Measurements from ENCODE around the gene KCND2. TPM values are rescaled to one million over a fixed set of nuclear protein-coding genes. Genes with fewer than 3 reads are reported as not detected.
"Not testable (repeated sequence)": the region's sequence is repeated elsewhere in the genome, so short reads cannot be mapped to it uniquely, and the experiment has no call there.

KCND2 gene
- total RNA-seq, 1 donor from 2014 or later, result not detected

- no peaks in the 10 kb centered on the region for H3K4me1 Mint-ChIP-seq (ENCODE audit: low read depth)
- intact Hi-C loops (cut with micrococcal nuclease), result no loop called here
- no peaks in the 10 kb centered on the region for H3K9me3 Mint-ChIP-seq
- H3K27ac Mint-ChIP-seq, result no peak overlapping the region
- H3K4me3 Mint-ChIP-seq, result no peak overlapping the region
- no peak for DNase-seq (ENCODE audit: low spot score)
- no peaks in the 10 kb centered on the region for H3K36me3 Mint-ChIP-seq (ENCODE audit: low read depth)
- H3K27me3 Mint-ChIP-seq (ENCODE audit: insufficient read depth), result peaks cover 4% of the 10 kb centered on the region
These were observed 469.4 kb downstream of the KCND2 start for GRCh38 chr7:120742372-120742771.

GRCh38 chr7:120743128-120743527, 470.2 kb downstream of the KCND2 start:
- Mint-ChIP-seq H3K27ac (no peak overlapping the region), H3K36me3 (ENCODE audit: low read depth) (no peaks in the 10 kb centered on the region), H3K4me1 (ENCODE audit: low read depth) (no peaks in the 10 kb centered on the region), H3K27me3 (ENCODE audit: insufficient read depth) (peaks cover 4% of the 10 kb centered on the region), H3K4me3 (no peak overlapping the region), H3K9me3 (no peaks in the 10 kb centered on the region)
- DNase-seq (ENCODE audit: low spot score), result no peak
- intact Hi-C loops (cut with micrococcal nuclease), result no loop called here

- Mint-ChIP-seq H3K27me3 (ENCODE audit: insufficient read depth) (peaks cover 3% of the 10 kb centered on the region), H3K4me1 (ENCODE audit: low read depth) (no peaks in the 10 kb centered on the region), H3K27ac (no peak overlapping the region), H3K4me3 (no peak overlapping the region), H3K36me3 (ENCODE audit: low read depth) (no peaks in the 10 kb centered on the region), H3K9me3 (no peaks in the 10 kb centered on the region)
- intact Hi-C loops (cut with micrococcal nuclease), result no loop called here
- DNase-seq (ENCODE audit: low spot score), result no peak
These were observed 487.1 kb downstream of the KCND2 start for GRCh38 chr7:120760050-120760449.

GRCh38 chr7:120760851-120761250, 487.9 kb downstream of the KCND2 start:
- Mint-ChIP-seq H3K36me3 (ENCODE audit: low read depth) (no peaks in the 10 kb centered on the region), H3K4me1 (ENCODE audit: low read depth) (no peaks in the 10 kb centered on the region), H3K27ac (no peak overlapping the region), H3K27me3 (ENCODE audit: insufficient read depth) (peaks cover 3% of the 10 kb centered on the region), H3K4me3 (no peak overlapping the region), H3K9me3 (no peaks in the 10 kb centered on the region)
- intact Hi-C loops (cut with micrococcal nuclease), result no loop called here
- DNase-seq (ENCODE audit: low spot score), result no peak

GRCh38 chr7:120770206-120770605, 497.2 kb downstream of the KCND2 start:
- H3K4me3 Mint-ChIP-seq, result no peak overlapping the region
- no peaks in the 10 kb centered on the region for H3K4me1 Mint-ChIP-seq (ENCODE audit: low read depth)
- intact Hi-C loops (cut with micrococcal nuclease), result no loop called here
- H3K27ac Mint-ChIP-seq, result no peak overlapping the region
- DNase-seq (ENCODE audit: low spot score), result no peak
- H3K9me3 Mint-ChIP-seq, result no peaks in the 10 kb centered on the region
- no peaks in the 10 kb centered on the region for H3K27me3 Mint-ChIP-seq (ENCODE audit: insufficient read depth)
- H3K36me3 Mint-ChIP-seq (ENCODE audit: low read depth), result no peaks in the 10 kb centered on the region

GRCh38 chr7:120774481-120774880, 501.5 kb downstream of the KCND2 start:
- no peak for DNase-seq (ENCODE audit: low spot score)
- H3K27me3 Mint-ChIP-seq (ENCODE audit: insufficient read depth), result no peaks in the 10 kb centered on the region
- no peaks in the 10 kb centered on the region for H3K4me1 Mint-ChIP-seq (ENCODE audit: low read depth)
- no peaks in the 10 kb centered on the region for H3K36me3 Mint-ChIP-seq (ENCODE audit: low read depth)
- no peak overlapping the region for H3K27ac Mint-ChIP-seq
- intact Hi-C loops (cut with micrococcal nuclease), result no loop called here
- H3K4me3 Mint-ChIP-seq, result no peak overlapping the region
- no peaks in the 10 kb centered on the region for H3K9me3 Mint-ChIP-seq

- no peaks in the 10 kb centered on the region for H3K36me3 Mint-ChIP-seq (ENCODE audit: low read depth)
- DNase-seq (ENCODE audit: low spot score), result no peak
- intact Hi-C loops (cut with micrococcal nuclease), result no loop called here
- H3K4me1 Mint-ChIP-seq (ENCODE audit: low read depth), result no peaks in the 10 kb centered on the region
- no peak overlapping the region for H3K27ac Mint-ChIP-seq
- no peaks in the 10 kb centered on the region for H3K9me3 Mint-ChIP-seq
- H3K4me3 Mint-ChIP-seq, result no peak overlapping the region
- no peaks in the 10 kb centered on the region for H3K27me3 Mint-ChIP-seq (ENCODE audit: insufficient read depth)
These were observed 502.8 kb downstream of the KCND2 start for GRCh38 chr7:120775755-120776154.

- DNase-seq (ENCODE audit: low spot score); H3K4me3 Mint-ChIP-seq; H3K27me3 Mint-ChIP-seq (ENCODE audit: insufficient read depth); intact Hi-C loops (cut with micrococcal nuclease); H3K9me3 Mint-ChIP-seq; H3K4me1 Mint-ChIP-seq (ENCODE audit: low read depth); H3K27ac Mint-ChIP-seq; H3K36me3 Mint-ChIP-seq (ENCODE audit: low read depth): not testable (repeated sequence)
These were observed 506.1 kb downstream of the KCND2 start for GRCh38 chr7:120779078-120779477.

GRCh38 chr7:120780451-120780850, 507.5 kb downstream of the KCND2 start:
- H3K9me3 Mint-ChIP-seq; intact Hi-C loops (cut with micrococcal nuclease); DNase-seq (ENCODE audit: low spot score); H3K4me3 Mint-ChIP-seq; H3K27me3 Mint-ChIP-seq (ENCODE audit: insufficient read depth); H3K27ac Mint-ChIP-seq; H3K4me1 Mint-ChIP-seq (ENCODE audit: low read depth); H3K36me3 Mint-ChIP-seq (ENCODE audit: low read depth): not testable (repeated sequence)

- Mint-ChIP-seq H3K4me1 (ENCODE audit: low read depth) (no peaks in the 10 kb centered on the region), H3K27me3 (ENCODE audit: insufficient read depth) (peaks cover 4% of the 10 kb centered on the region), H3K27ac (no peak overlapping the region)
These were observed 508.0 kb downstream of the KCND2 start for GRCh38 chr7:120780938-120781337.

GRCh38 chr7:120781924-120782323, 508.9 kb downstream of the KCND2 start:
- H3K4me3 Mint-ChIP-seq; H3K36me3 Mint-ChIP-seq (ENCODE audit: low read depth); H3K27me3 Mint-ChIP-seq (ENCODE audit: insufficient read depth); H3K4me1 Mint-ChIP-seq (ENCODE audit: low read depth); DNase-seq (ENCODE audit: low spot score); H3K9me3 Mint-ChIP-seq; H3K27ac Mint-ChIP-seq; intact Hi-C loops (cut with micrococcal nuclease): not testable (repeated sequence)

More at GRCh38 chr7:120780938-120781337, 508.0 kb downstream of the KCND2 start:
- DNase-seq (ENCODE audit: low spot score), result no peak
- H3K36me3 Mint-ChIP-seq (ENCODE audit: low read depth), result no peaks in the 10 kb centered on the region
- no peak overlapping the region for H3K4me3 Mint-ChIP-seq
- no peaks in the 10 kb centered on the region for H3K9me3 Mint-ChIP-seq
- intact Hi-C loops (cut with micrococcal nuclease), result no loop called here

- Mint-ChIP-seq H3K4me3 (no peak overlapping the region), H3K27ac (no peak overlapping the region), H3K9me3 (no peaks in the 10 kb centered on the region), H3K27me3 (ENCODE audit: insufficient read depth) (peaks cover 4% of the 10 kb centered on the region), H3K4me1 (ENCODE audit: low read depth) (no peaks in the 10 kb centered on the region), H3K36me3 (ENCODE audit: low read depth) (no peaks in the 10 kb centered on the region)
- intact Hi-C loops (cut with micrococcal nuclease), result no loop called here
- no peak for DNase-seq (ENCODE audit: low spot score)
These were observed 510.3 kb downstream of the KCND2 start for GRCh38 chr7:120783273-120783672.

- Mint-ChIP-seq H3K27me3 (ENCODE audit: insufficient read depth) (peaks cover 4% of the 10 kb centered on the region), H3K36me3 (ENCODE audit: low read depth) (no peaks in the 10 kb centered on the region), H3K27ac (no peak overlapping the region), H3K4me1 (ENCODE audit: low read depth) (no peaks in the 10 kb centered on the region), H3K4me3 (no peak overlapping the region), H3K9me3 (no peaks in the 10 kb centered on the region)
- intact Hi-C loops (cut with micrococcal nuclease), result no loop called here
- DNase-seq (ENCODE audit: low spot score), result no peak
These were observed 510.7 kb downstream of the KCND2 start for GRCh38 chr7:120783721-120784120.

- no peaks in the 10 kb centered on the region for H3K36me3 Mint-ChIP-seq (ENCODE audit: low read depth)
- H3K27ac Mint-ChIP-seq, result no peak overlapping the region
- H3K4me1 Mint-ChIP-seq (ENCODE audit: low read depth), result no peaks in the 10 kb centered on the region
- H3K9me3 Mint-ChIP-seq, result no peaks in the 10 kb centered on the region
- DNase-seq (ENCODE audit: low spot score), result no peak
- H3K27me3 Mint-ChIP-seq (ENCODE audit: insufficient read depth), result peaks cover 4% of the 10 kb centered on the region
- H3K4me3 Mint-ChIP-seq, result no peak overlapping the region
- intact Hi-C loops (cut with micrococcal nuclease), result no loop called here
These were observed 512.1 kb downstream of the KCND2 start for GRCh38 chr7:120785095-120785494.

Measured in activated T-helper 1 cell treated with anti-CD3 and anti-CD28 coated beads, Interleukin-12 subunit alpha, Interleukin-12 subunit beta, Interleukin-2, Interleukin-4 antibody, amounts not matched to agents 30 ng/mL and 10 ng/mL and 1 ng/mL, durations not matched to agents 14 hours and 24 hours and 36 hours (primary cell).